ENCODE data around the gene EML3. TPM values are rescaled to one million over a fixed set of nuclear protein-coding genes. Genes with fewer than 3 reads are reported as not detected.

The EML3 gene
- total and polyA plus RNA-seq, 2 of the 13 experiments (the other 11 are each of a cell fraction or from before 2014, with no cell fraction given) = 10.6 to 12.3 TPM

GRCh38 chr11:62573592-62574362 lies 38.8 kb downstream of the EML3 start, which contains the start of gene EEF1G (continued):
- TF ChIP-seq EP300 (IDR thresholded peaks at IDR 0.05; ENCODE audit: low read depth in 2 of 2, low read length in 2 of 2) (no peak), EP300 (CRISPR knock-in tag; IDR thresholded peaks at IDR 0.05; ENCODE audit: borderline replicate concordance) (no peak; the same call in 1 of the 2 replicates), TCF7L2 (IDR thresholded peaks at IDR 0.05; ENCODE audit: low read depth, low read length) (no peak), GPN1 (CRISPR knock-in tag; IDR thresholded peaks at IDR 0.05; ENCODE audit: borderline replicate concordance) (no peak), ZKSCAN1 (IDR thresholded peaks at IDR 0.05; ENCODE audit: low read length) (no peak), DBP (CRISPR knock-in tag; IDR thresholded peaks at IDR 0.05; ENCODE audit: not compliant biosample characterization) (no peak), KLF9 (CRISPR knock-in tag; IDR thresholded peaks at IDR 0.05; ENCODE audit: low read depth) (no peak; the same call in 1 of the 2 replicates), ZNF484 (CRISPR knock-in tag; IDR thresholded peaks at IDR 0.05; ENCODE audit: borderline replicate concordance, low read depth) (no peak), ZNF83 (CRISPR knock-in tag; IDR thresholded peaks at IDR 0.05; ENCODE audit: borderline replicate concordance) (0 out of 2 replicates have a peak, but pooled peaks have one; percentile 69), IKZF1 (IDR thresholded peaks at IDR 0.05) (no peak), ZNF34 (CRISPR knock-in tag; IDR thresholded peaks at IDR 0.05; ENCODE audit: borderline replicate concordance) (no peak; the same call in 1 of the 2 replicates), IRX3 (CRISPR knock-in tag; IDR thresholded peaks at IDR 0.05; ENCODE audit: borderline replicate concordance, low read depth) (no peak), NCOA2 (CRISPR knock-in tag; IDR thresholded peaks at IDR 0.05) (peak; percentile 37; the same call in 1 of the 2 replicates), MTA1 (CRISPR knock-in tag; IDR thresholded peaks at IDR 0.05; ENCODE audit: borderline replicate concordance) (no peak), ARNTL (CRISPR knock-in tag; IDR thresholded peaks at IDR 0.05) (no peak; the same call in 1 of the 2 replicates), TOE1 (CRISPR knock-in tag; IDR thresholded peaks at IDR 0.05) (no peak), ZNF335 (CRISPR knock-in tag; IDR thresholded peaks at IDR 0.05) (peak; percentile 43; the same call in 1 of the 2 replicates), ZNF331 (CRISPR knock-in tag; IDR thresholded peaks at IDR 0.05) (peak; percentile 16; the same call in 1 of the 2 replicates), ZFY (CRISPR knock-in tag; IDR thresholded peaks at IDR 0.05) (peak; percentile 75), CBX2 (IDR thresholded peaks at IDR 0.05; ENCODE audit: low read depth, low read length) (no peak), CBX2 (CRISPR knock-in tag; IDR thresholded peaks at IDR 0.05; ENCODE audit: low read depth) (no peak)
- TF ChIP-seq, protein P1, sequence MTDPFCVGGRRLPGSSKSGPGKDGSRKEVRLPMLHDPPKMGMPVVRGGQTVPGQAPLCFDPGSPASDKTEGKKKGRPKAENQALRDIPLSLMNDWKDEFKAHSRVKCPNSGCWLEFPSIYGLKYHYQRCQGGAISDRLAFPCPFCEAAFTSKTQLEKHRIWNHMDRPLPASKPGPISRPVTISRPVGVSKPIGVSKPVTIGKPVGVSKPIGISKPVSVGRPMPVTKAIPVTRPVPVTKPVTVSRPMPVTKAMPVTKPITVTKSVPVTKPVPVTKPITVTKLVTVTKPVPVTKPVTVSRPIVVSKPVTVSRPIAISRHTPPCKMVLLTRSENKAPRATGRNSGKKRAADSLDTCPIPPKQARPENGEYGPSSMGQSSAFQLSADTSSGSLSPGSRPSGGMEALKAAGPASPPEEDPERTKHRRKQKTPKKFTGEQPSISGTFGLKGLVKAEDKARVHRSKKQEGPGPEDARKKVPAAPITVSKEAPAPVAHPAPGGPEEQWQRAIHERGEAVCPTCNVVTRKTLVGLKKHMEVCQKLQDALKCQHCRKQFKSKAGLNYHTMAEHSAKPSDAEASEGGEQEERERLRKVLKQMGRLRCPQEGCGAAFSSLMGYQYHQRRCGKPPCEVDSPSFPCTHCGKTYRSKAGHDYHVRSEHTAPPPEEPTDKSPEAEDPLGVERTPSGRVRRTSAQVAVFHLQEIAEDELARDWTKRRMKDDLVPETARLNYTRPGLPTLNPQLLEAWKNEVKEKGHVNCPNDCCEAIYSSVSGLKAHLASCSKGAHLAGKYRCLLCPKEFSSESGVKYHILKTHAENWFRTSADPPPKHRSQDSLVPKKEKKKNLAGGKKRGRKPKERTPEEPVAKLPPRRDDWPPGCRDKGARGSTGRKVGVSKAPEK (CRISPR knock-in tag; IDR thresholded peaks at IDR 0.05; ENCODE audit: borderline replicate concordance) = no peak
- TF ChIP-seq, protein P2, sequence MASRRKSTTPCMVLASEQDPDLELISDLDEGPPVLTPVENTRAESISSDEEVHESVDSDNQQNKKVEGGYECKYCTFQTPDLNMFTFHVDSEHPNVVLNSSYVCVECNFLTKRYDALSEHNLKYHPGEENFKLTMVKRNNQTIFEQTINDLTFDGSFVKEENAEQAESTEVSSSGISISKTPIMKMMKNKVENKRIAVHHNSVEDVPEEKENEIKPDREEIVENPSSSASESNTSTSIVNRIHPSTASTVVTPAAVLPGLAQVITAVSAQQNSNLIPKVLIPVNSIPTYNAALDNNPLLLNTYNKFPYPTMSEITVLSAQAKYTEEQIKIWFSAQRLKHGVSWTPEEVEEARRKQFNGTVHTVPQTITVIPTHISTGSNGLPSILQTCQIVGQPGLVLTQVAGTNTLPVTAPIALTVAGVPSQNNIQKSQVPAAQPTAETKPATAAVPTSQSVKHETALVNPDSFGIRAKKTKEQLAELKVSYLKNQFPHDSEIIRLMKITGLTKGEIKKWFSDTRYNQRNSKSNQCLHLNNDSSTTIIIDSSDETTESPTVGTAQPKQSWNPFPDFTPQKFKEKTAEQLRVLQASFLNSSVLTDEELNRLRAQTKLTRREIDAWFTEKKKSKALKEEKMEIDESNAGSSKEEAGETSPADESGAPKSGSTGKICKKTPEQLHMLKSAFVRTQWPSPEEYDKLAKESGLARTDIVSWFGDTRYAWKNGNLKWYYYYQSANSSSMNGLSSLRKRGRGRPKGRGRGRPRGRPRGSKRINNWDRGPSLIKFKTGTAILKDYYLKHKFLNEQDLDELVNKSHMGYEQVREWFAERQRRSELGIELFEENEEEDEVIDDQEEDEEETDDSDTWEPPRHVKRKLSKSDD (CRISPR knock-in tag; IDR thresholded peaks at IDR 0.05; ENCODE audit: low read depth) = no peak

All from HepG2 (cell line).